Gastroesophageal sphincter (tissue), 4 donors: Measurements from ENCODE around the gene ZNF680. TPM values are rescaled to one million over a fixed set of nuclear protein-coding genes. Genes with fewer than 3 reads are reported as not detected.

Experiments used
- ATAC-seq: fragments of 150-250 bp; one replicate; pipeline ENCODE4 v1.9.1; 2016; ENCODE audit warnings: mild to moderate bottlenecking, moderate library complexity
- H3K27ac ChIP-seq, 4 donors: fragments of 200-600 bp; sonication (generic) in 3 of 4; 1 replicate in 3 of 4; 2 replicates in 1 of 4; pipeline ENCODE4 v1.5.1; 2016 to 2019
- H3K27me3 ChIP-seq: fragments of 200-600 bp; sonication (generic); one replicate; pipeline ENCODE4 v1.5.1; 2019
- H3K36me3 ChIP-seq, 2 donors: fragments of 200-600 bp; sonication (generic); one replicate each; pipeline ENCODE4 v1.5.1; 2019; ENCODE audit warnings: control low read depth in 1 of 2
- H3K4me1 ChIP-seq, 3 donors: fragments of 200-600 bp; sonication (generic); 1 replicate in 2 of 3; 2 replicates in 1 of 3; pipeline ENCODE4 v1.5.1; 2016 to 2019; ENCODE audit warnings: control low read depth in 2 of 3
- H3K4me3 ChIP-seq, 2 donors: fragments of 200-600 bp; sonication (generic); one replicate each; pipeline ENCODE4 v1.5.1; 2019; ENCODE audit warnings: mild to moderate bottlenecking in 1 of 2, moderate library complexity in 1 of 2
- H3K9me3 ChIP-seq, 3 donors: fragments of 200-600 bp; sonication (generic); one replicate each; pipeline ENCODE4 v1.5.1; 2017 to 2019; ENCODE audit warnings: control low read depth in 2 of 3
- EP300 ChIP-seq: sonication (generic); formaldehyde crosslinking; IDR thresholded peaks from one replicate; pipeline ENCODE4 v1.6.1; 2017; ENCODE audit warnings: antibody characterized with exemption, mild to moderate bottlenecking
- POLR2A ChIP-seq, 2 donors: fragments of 450-650 bp; IDR thresholded peaks; one replicate each; pipeline ENCODE4 v1.6.1; 2017; ENCODE audit warnings: antibody characterized with exemption in 2 of 2, mild to moderate bottlenecking in 2 of 2, moderate library complexity in 1 of 2
- POLR2AphosphoS5 ChIP-seq: sonication (generic); formaldehyde crosslinking; IDR thresholded peaks from one replicate; pipeline ENCODE4 v1.6.1; 2017; ENCODE audit warnings: antibody characterized with exemption
- WGBS, 2 donors: methylation state at CpG; one replicate each; pipeline ENCODE4 v1.1.5; 2018; ENCODE audit warnings: low coverage in 1 of 2; 5-methylcytosine and 5-hydroxymethylcytosine counted together
- total RNA-seq, 4 donors: library from RNA; depleted of rRNA; stranded (reverse); fragments of >200 nt; gene quantifications; one replicate each; pipeline ENCODE4 v1.1.0, GENCODE V29; 2016
- TF ChIP-seq, protein P1 (sequence below), 4 experiments: fragments of 200-600 bp in 2 of 4; fragments of 450-650 bp in 2 of 4; sonication (generic) in 1 of 4; IDR thresholded peaks; one replicate each; pipeline ENCODE4 v1.5.1; 2017 to 2019; ENCODE audit warnings: antibody characterized with exemption in 4 of 4, mild to moderate bottlenecking in 2 of 4, moderate library complexity in 2 of 4

The ZNF680 gene
- 10 to 100 TPM in 1 of 4 donors, 1 to 10 TPM in 3; 6.8 to 18.5 (median 9.7) TPM for total RNA-seq

DNA sequence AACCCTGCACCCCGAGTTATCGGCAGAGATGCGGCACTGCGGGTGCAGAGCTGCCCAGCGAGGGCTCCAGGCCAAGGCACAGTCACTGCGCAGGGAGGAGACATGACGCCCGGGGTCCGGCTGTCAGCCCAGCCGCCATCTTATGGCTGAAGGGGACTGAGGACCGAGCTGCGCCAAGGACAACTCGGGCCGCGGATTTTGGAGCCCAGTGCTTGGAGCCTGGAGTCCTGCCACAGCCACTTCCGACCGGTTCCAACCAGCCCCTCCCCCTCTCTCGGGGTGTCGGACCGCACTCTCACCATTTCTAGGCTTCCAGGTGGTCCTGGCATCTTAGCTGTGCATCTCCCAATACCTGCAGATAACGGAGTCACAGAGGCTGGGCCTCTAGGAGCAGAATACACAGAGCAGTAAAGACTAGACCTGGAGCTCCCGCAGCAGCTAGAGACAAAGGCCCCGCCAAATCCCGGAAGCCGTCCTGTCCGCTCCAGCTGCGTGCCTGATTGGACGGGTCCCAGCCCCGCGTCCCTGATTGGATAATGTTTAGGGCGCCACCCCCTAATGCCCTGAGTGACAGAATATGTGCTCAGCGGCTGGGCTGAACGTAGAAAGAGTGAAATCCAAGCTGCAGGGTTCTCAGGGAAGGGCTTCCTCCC is at the start of gene ZNF680:
TSS of gene ZNF680 (minus strand) at position 446 of the 653 bp plus-strand sequence. CDS start at position 329, 117 bp downstream.
- TF ChIP-seq EP300 (no peak), POLR2AphosphoS5 (peak; percentile 76), POLR2A (IDR thresholded peaks at IDR 0.05) (peak; percentile 47 to 70)
- TF ChIP-seq, protein P1, sequence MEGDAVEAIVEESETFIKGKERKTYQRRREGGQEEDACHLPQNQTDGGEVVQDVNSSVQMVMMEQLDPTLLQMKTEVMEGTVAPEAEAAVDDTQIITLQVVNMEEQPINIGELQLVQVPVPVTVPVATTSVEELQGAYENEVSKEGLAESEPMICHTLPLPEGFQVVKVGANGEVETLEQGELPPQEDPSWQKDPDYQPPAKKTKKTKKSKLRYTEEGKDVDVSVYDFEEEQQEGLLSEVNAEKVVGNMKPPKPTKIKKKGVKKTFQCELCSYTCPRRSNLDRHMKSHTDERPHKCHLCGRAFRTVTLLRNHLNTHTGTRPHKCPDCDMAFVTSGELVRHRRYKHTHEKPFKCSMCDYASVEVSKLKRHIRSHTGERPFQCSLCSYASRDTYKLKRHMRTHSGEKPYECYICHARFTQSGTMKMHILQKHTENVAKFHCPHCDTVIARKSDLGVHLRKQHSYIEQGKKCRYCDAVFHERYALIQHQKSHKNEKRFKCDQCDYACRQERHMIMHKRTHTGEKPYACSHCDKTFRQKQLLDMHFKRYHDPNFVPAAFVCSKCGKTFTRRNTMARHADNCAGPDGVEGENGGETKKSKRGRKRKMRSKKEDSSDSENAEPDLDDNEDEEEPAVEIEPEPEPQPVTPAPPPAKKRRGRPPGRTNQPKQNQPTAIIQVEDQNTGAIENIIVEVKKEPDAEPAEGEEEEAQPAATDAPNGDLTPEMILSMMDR (IDR thresholded peaks at IDR 0.05), result no peak
- H3K27ac ChIP-seq, result peak within 1 kb of the TSS; percentile 59 to 89 (median 88)
- ATAC-seq, result peak; percentile 100

DNA sequence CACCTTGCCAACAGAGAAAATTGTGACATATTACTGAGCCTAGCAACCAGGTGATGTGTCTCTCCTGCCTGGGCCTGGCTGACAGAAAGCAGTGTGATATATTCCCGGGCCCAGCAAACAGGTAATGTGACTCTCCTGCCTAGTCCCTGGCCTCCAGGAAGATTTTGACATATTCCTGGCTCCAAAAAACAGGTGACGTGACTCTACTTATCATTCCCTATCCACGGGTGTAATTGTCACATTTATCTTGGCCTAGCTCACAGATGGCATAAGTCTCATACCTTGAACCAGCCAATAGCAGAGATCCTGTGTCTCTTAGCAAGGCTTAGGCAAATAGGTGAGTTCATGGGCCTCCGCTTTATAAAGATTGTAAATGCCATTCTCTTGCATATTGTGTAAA is 49.6 kb upstream of the ZNF680 start:
- no peak for TF ChIP-seq POLR2AphosphoS5
- TF ChIP-seq EP300, result no peak
- no peak for TF ChIP-seq POLR2A (IDR thresholded peaks at IDR 0.05)
- TF ChIP-seq, protein P1 (IDR thresholded peaks at IDR 0.05), result no peak
- Histone ChIP-seq H3K27ac (no peak overlapping the region), H3K27me3 (no peaks in the 10 kb centered on the region), H3K9me3 (no peaks in the 10 kb centered on the region), H3K4me1 (no peaks in the 10 kb centered on the region), H3K36me3 (no peaks in the 10 kb centered on the region), H3K4me3 (no peak overlapping the region)
- WGBS, 2 donors, result 75 to 83% methylated on average over 3 to 4 of the region's 4 CpGs
- no peak for ATAC-seq

More for the DNA sequence above, at the start of gene ZNF680:
- no peaks in the 10 kb centered on the region for H3K36me3 ChIP-seq
- H3K27me3 ChIP-seq, result no peaks in the 10 kb centered on the region
- H3K4me3 ChIP-seq, result peak within 1 kb of the TSS; percentile 75 to 80
- 0% methylated on average over 3 to 4 of the region's 33 CpGs for WGBS, 2 donors
- H3K9me3 ChIP-seq, result no peaks in the 10 kb centered on the region
- peaks cover 0 to 54% (median 22%) of the 10 kb centered on the region in 3 donors for H3K4me1 ChIP-seq

DNA sequence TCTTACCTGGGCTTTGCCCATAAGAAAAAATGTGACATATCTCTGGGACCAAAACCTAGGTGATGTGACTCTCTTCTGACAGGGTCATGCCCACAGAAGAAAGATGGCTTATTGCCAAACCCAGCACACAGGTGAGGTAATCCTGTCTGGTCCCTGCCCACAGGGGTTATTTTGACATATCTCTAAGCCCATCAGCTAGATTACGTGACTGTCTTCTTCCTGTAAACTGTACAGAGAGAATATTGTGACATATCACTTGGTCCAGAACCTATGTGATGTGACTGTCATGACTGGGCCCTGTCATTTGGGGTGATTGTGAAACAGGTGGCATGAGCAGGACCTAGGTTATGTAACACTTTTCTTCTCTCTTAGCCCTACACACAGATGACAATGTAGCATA is 48.8 kb upstream of the ZNF680 start:
- Histone ChIP-seq H3K36me3 (no peaks in the 10 kb centered on the region), H3K27ac (no peak overlapping the region), H3K4me1 (no peaks in the 10 kb centered on the region), H3K9me3 (no peaks in the 10 kb centered on the region), H3K4me3 (no peak overlapping the region), H3K27me3 (no peaks in the 10 kb centered on the region)
- 55% methylated on average over 1 of the region's 1 CpG; no CpG with 5 or more reads in 1 of the 2 donors for WGBS, 2 donors
- no peak for TF ChIP-seq POLR2AphosphoS5
- ATAC-seq, result no peak

DNA sequence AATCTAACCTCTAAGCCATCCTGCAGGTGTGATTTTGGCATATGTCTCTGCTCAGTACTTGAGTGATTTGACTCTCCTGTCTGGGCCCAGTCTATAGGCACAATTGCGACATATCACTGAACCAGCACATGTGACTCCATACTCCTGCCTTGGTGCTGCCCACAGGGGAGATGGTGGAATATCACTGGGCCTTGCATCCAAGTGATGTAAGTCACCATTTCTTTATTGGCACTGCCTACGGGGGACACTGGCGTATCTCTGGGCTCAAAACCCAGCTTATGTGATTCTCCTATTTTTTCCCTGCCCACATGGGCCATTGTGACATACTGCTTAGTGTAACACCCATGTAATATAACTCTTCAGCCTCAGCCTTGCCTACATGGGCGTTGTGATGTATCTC is 48.1 kb upstream of the ZNF680 start:
- H3K36me3 ChIP-seq, result no peaks in the 10 kb centered on the region
- no peak overlapping the region for H3K27ac ChIP-seq
- 84 to 90% methylated on average over 2 to 4 of the region's 4 CpGs for WGBS, 2 donors
- no peak for ATAC-seq
- TF ChIP-seq, protein P1 (IDR thresholded peaks at IDR 0.05), result no peak
- TF ChIP-seq POLR2AphosphoS5, result no peak
- TF ChIP-seq EP300, result no peak
- TF ChIP-seq POLR2A (IDR thresholded peaks at IDR 0.05), result no peak
- H3K4me3 ChIP-seq, result no peak overlapping the region
- no peaks in the 10 kb centered on the region for H3K27me3 ChIP-seq
- H3K4me1 ChIP-seq, result no peaks in the 10 kb centered on the region
- H3K9me3 ChIP-seq, result no peaks in the 10 kb centered on the region

DNA sequence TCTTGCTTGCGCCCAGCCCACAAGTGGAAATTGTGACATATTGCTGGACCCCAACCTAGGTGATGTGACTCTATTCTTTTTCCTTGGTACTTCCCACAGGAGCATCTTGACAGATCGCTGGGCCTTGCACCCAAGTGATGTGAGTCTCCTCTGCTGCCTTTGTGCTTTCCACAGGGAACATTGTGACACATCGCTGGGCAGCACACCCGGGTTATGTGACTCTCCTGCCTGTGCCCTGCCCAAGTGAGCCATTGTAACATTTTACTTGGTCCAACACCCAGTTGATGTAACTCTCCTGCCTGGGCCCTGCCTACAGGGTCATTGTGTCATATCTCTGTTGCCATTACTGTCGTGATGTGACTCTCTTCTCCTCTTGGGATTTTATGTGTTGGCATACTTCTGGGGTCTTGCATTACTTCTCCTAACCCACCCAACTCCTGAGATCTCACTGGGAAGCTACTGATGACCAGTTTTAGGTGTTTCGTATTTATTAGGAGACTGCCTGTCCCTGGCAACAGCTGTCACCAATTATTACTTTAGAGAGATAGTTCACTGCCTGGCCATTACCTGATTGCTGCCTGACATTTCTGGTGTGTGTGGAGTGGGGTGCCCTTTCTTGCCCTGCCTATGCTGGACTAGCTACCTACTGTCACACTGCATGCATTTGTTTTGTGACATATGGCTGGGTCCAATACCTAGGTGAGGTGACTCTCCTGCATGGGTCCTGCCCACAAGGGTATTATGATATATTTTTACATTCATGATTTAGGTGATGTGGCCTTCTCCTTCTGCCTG is 45.4 kb upstream of the ZNF680 start:
- no peak for ATAC-seq
- Histone ChIP-seq H3K9me3 (no peaks in the 10 kb centered on the region), H3K27me3 (no peaks in the 10 kb centered on the region), H3K36me3 (no peaks in the 10 kb centered on the region), H3K4me1 (no peaks in the 10 kb centered on the region), H3K27ac (no peak overlapping the region), H3K4me3 (no peak overlapping the region)
- TF ChIP-seq, protein P1 (IDR thresholded peaks at IDR 0.05), result no peak
- TF ChIP-seq POLR2A (IDR thresholded peaks at IDR 0.05) (no peak), POLR2AphosphoS5 (no peak), EP300 (no peak)
- WGBS, 2 donors, result 91 to 96% methylated on average over 6 of the region's 6 CpGs
